CD8-positive, alpha-beta memory T cell (primary cell): Measurements from ENCODE around the gene OXCT2. TPM values are rescaled to one million over a fixed set of nuclear protein-coding genes. Genes with fewer than 3 reads are reported as not detected.
"Not testable (repeated sequence)": the region's sequence is repeated elsewhere in the genome, so short reads cannot be mapped to it uniquely, and the experiment has no call there.

ENCODE experiments used
- CTCF ChIA-PET: fragments of 350-600 bp; sonication (Branson Sonifier 250); formaldehyde crosslinking; loops from one replicate; lab custom pipeline; 2021; ENCODE audit warnings: antibody characterized with exemption; lab: Charles Lee
- POLR2A ChIA-PET: fragments of 350-600 bp; sonication (Branson Sonifier 250); formaldehyde crosslinking; loops from one replicate; lab custom pipeline; 2021; ENCODE audit warnings: antibody characterized with exemption; lab: Charles Lee
- DNase-seq, 5 donors: peaks; one replicate each; pipeline versions ENCODE4 v3.0.0 to v3.0.0-alpha.2; 2020 to 2022; ENCODE audit warnings: mixed read lengths in 1 of 5
- H3K27ac ChIP-seq: one replicate; pipeline ENCODE4 v1.7.0; 2013; ENCODE audit warnings: low read depth, mild to moderate bottlenecking, low read length, moderate library complexity
- H3K27me3 ChIP-seq: 2 replicates; pipeline ENCODE4 v1.7.0; 2013; ENCODE audit warnings: low read length, mild to moderate bottlenecking; ENCODE audit not compliant: insufficient read depth, poor library complexity, severe bottlenecking
- H3K36me3 ChIP-seq: 2 replicates; pipeline ENCODE4 v1.7.0; 2013; ENCODE audit warnings: mild to moderate bottlenecking, low read length, moderate library complexity; ENCODE audit not compliant: insufficient read depth
- H3K4me1 ChIP-seq: 2 replicates; pipeline ENCODE4 v1.7.0; 2013; ENCODE audit warnings: mild to moderate bottlenecking, low read length, moderate library complexity; ENCODE audit not compliant: insufficient read depth
- H3K4me3 ChIP-seq: 2 replicates; pipeline ENCODE4 v1.7.0; 2013; ENCODE audit warnings: mild to moderate bottlenecking, low read length
- H3K9me3 ChIP-seq: 2 replicates; pipeline ENCODE4 v1.7.0; 2013; ENCODE audit warnings: mild to moderate bottlenecking, low read length
- H3K27ac Mint-ChIP-seq, 8 donors: one replicate each; pipeline ENCODE4 v1.8.0; 2020 to 2021; ENCODE audit warnings: mixed read lengths in 8 of 8, mild to moderate bottlenecking in 6 of 8, inconsistent platforms in 3 of 8, moderate library complexity in 3 of 8
- H3K27me3 Mint-ChIP-seq, 2 donors: one replicate each; pipeline ENCODE4 v1.8.0; 2020 to 2021; ENCODE audit warnings: mixed read lengths in 2 of 2, mild to moderate bottlenecking in 1 of 2, moderate library complexity in 1 of 2
- H3K36me3 Mint-ChIP-seq, 3 donors: one replicate each; pipeline ENCODE4 v1.8.0; 2020 to 2021; ENCODE audit warnings: mixed read lengths in 3 of 3, inconsistent platforms in 1 of 3, mild to moderate bottlenecking in 1 of 3
- H3K4me1 Mint-ChIP-seq, 3 donors: one replicate each; pipeline ENCODE4 v1.8.0; 2020 to 2021; ENCODE audit warnings: mixed read lengths in 3 of 3, inconsistent platforms in 1 of 3, mild to moderate bottlenecking in 1 of 3
- H3K4me3 Mint-ChIP-seq, 7 donors: one replicate each; pipeline ENCODE4 v1.8.0; 2020 to 2021; ENCODE audit warnings: mixed read lengths in 7 of 7, mild to moderate bottlenecking in 6 of 7, moderate library complexity in 4 of 7, inconsistent platforms in 2 of 7
- H3K9me3 Mint-ChIP-seq, 5 donors: one replicate each; pipeline ENCODE4 v1.8.0; 2020 to 2022; ENCODE audit warnings: mixed read lengths in 5 of 5, mild to moderate bottlenecking in 3 of 5, moderate library complexity in 2 of 5, inconsistent platforms in 1 of 5
- polyA plus RNA-seq: library from polyadenylated mRNA; unstranded; fragments of 300-500 nt; fragmentation: Illumina TruSeq; gene quantifications from one replicate; pipeline ENCODE4 v1.2.3, GENCODE V29; 2021
- total RNA-seq, 2 experiments: library from RNA; stranded (reverse); gene quantifications; one replicate each; pipeline ENCODE4 v1.2.3, GENCODE V29; 2021

The OXCT2 gene
- total and polyA plus RNA-seq, 3 experiments from 2014 or later, result 2.2 to 2.3 TPM; not detected in 1

DNA sequence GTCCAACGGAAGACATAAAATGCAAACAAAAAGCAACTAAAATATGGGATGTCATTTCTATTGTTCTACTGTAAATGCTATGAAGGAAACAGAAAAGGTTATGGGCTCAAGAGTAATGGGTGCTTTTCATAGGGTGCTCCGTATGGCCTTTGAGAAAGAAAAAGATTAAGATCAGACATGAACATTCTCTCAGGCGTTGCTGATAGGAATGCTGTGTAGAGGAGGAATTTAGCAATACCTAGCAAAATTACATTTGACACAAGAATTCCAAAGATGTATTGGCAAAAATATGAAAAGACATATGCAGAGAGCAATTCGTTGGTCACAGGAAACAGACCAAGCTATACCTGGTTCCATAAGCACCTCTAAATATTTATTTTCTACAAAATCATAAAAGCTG lies 5.7 kb upstream of the OXCT2 start:
- ChIA-PET CTCF (no interaction called here), POLR2A (no interaction called here)
- no peaks in the 10 kb centered on the region for H3K36me3 Mint-ChIP-seq
- no peak overlapping the region for H3K4me3 Mint-ChIP-seq
- Histone ChIP-seq H3K4me1 (no peaks in the 10 kb centered on the region), H3K4me3 (no peak overlapping the region), H3K9me3 (no peaks in the 10 kb centered on the region), H3K27ac (no peak overlapping the region), H3K36me3 (no peaks in the 10 kb centered on the region), H3K27me3 (no peaks in the 10 kb centered on the region)
- H3K27ac Mint-ChIP-seq, result no peak overlapping the region
- no peaks in the 10 kb centered on the region for H3K27me3 Mint-ChIP-seq
- no peaks in the 10 kb centered on the region for H3K4me1 Mint-ChIP-seq
- no peak for DNase-seq
- no peaks in the 10 kb centered on the region for H3K9me3 Mint-ChIP-seq

GRCh38 chr1:39776400-39776713 lies 5.2 kb upstream of the OXCT2 start:
- Mint-ChIP-seq H3K27ac (peak overlapping the region in 1 of 8 donors; percentile 17), H3K4me3 (no peak overlapping the region), H3K9me3 (no peaks in the 10 kb centered on the region), H3K4me1 (no peaks in the 10 kb centered on the region), H3K36me3 (no peaks in the 10 kb centered on the region), H3K27me3 (no peaks in the 10 kb centered on the region)
- ChIA-PET CTCF (no interaction called here), POLR2A (no interaction called here)
- Histone ChIP-seq H3K27ac (no peak overlapping the region), H3K27me3 (no peaks in the 10 kb centered on the region), H3K4me3 (no peak overlapping the region), H3K9me3 (no peaks in the 10 kb centered on the region), H3K4me1 (no peaks in the 10 kb centered on the region), H3K36me3 (no peaks in the 10 kb centered on the region)
- no peak for DNase-seq

- H3K27ac Mint-ChIP-seq, result peak overlapping the region in 1 of 8 donors; percentile 17
- H3K27me3 ChIP-seq, H3K27me3 Mint-ChIP-seq, H3K27ac ChIP-seq, H3K36me3 Mint-ChIP-seq, H3K4me3 ChIP-seq, CTCF ChIA-PET, H3K4me1 ChIP-seq, H3K9me3 ChIP-seq, H3K4me3 Mint-ChIP-seq, H3K36me3 ChIP-seq, DNase-seq, POLR2A ChIA-PET, H3K4me1 Mint-ChIP-seq, H3K9me3 Mint-ChIP-seq: not testable (repeated sequence)
These were observed 4.7 kb upstream of the OXCT2 start for GRCh38 chr1:39775676-39776399.

DNA sequence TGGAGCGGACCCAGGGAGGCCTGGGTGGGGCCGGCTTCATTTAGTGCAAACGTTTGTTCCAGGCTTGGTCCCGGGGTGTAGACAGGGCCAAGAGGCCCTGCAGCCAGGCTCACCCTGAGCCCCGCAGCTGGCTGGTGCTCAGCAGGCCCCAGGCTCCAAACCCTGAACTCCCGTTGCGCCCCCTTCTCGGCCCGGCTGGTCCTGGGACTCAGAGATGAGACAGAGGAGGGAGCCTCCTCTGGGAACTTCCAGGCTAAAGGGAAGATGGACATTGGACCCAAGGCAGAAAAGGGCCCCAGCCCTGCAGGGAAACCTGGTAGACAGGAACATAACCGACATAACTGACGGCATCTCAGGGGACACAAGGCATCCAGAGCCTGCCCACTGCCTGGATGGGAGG lies 4.0 kb upstream of the OXCT2 start:
- H3K9me3 Mint-ChIP-seq, POLR2A ChIA-PET, H3K4me3 ChIP-seq, H3K27me3 ChIP-seq, CTCF ChIA-PET, H3K36me3 ChIP-seq, H3K36me3 Mint-ChIP-seq, DNase-seq, H3K27ac ChIP-seq, H3K9me3 ChIP-seq, H3K4me3 Mint-ChIP-seq, H3K27me3 Mint-ChIP-seq, H3K4me1 Mint-ChIP-seq, H3K4me1 ChIP-seq, H3K27ac Mint-ChIP-seq: not testable (repeated sequence)

- POLR2A ChIA-PET, H3K9me3 ChIP-seq, H3K4me3 Mint-ChIP-seq, H3K27me3 Mint-ChIP-seq, H3K27me3 ChIP-seq, DNase-seq, CTCF ChIA-PET, H3K4me1 ChIP-seq, H3K4me3 ChIP-seq, H3K27ac ChIP-seq, H3K4me1 Mint-ChIP-seq, H3K9me3 Mint-ChIP-seq, H3K36me3 ChIP-seq, H3K27ac Mint-ChIP-seq, H3K36me3 Mint-ChIP-seq: not testable (repeated sequence)
These were observed 2.3 kb upstream of the OXCT2 start for GRCh38 chr1:39773369-39773979.

DNA sequence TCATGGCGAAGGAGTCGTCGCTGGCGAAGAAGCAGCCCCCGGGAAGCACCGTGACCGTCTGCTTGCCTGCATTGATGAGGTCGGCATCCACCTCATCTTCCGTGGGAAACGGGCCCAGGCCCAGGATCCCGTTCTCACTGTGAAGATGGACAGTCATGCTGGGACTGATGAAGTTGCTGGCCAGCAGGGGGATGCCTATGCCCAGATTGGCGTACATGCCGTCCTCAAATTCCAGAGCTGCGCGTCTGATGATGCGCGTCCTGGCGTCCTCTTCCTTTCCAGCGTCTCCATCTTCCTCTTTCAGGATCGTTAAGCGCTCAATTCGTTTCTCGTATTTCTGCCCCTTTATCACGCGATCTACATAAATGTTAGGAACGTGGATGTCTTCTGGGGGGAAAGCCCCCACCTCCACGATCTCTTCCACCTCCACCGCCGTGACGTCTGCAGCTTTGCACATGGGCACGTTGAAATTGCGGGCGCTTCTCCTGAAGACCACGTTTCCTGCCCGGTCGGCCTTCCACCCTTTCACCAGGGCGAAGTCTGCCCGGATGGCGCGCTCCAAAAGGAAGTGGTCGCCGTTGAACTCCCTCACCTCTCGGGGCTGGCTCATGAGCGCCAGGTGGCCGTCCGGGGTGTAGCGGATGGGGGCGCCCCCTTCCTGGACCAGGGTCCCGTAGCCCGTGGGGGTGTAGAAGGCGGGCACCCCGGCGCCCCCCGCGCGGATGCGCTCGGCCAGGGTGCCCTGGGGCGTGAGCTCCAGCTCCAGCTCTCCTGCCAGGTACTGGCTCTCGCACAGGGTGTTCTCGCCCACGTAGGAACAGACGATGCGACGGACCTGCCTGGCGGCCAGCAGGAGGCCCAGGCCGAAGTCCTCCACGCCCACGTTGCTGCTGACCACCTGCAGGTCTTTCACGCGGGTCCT lies 787 bp downstream of the OXCT2 start:
- H3K27ac ChIP-seq, H3K4me1 Mint-ChIP-seq, H3K4me1 ChIP-seq, H3K36me3 Mint-ChIP-seq, H3K4me3 ChIP-seq, H3K9me3 Mint-ChIP-seq, CTCF ChIA-PET, H3K9me3 ChIP-seq, H3K27me3 ChIP-seq, POLR2A ChIA-PET, H3K36me3 ChIP-seq, H3K27ac Mint-ChIP-seq, H3K27me3 Mint-ChIP-seq: not testable (repeated sequence)
- H3K4me3 Mint-ChIP-seq, result peak overlapping the region in 3 of 7 donors; percentile 23 to 71 (median 41)
- DNase-seq, result peak in 1 of 5 donors; percentile 7

DNA sequence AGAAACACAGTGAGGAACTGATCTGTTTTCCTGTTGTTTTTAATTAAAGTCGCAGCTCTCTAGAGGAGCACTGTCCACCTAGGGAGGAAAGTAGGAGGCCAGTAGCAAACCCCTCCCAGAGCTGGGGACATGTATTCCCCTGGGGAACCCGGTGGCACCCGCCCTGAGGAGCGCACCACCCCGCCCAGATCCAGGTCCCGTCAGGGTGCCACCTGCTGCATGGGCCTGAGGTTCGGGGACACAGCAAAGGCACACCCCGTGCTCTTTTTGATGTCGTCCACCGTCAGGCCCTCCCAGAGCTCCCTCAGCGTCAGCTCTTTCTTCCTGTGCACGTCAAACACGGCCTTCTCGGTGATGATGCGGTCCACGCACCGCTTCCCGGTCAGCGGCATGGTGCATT lies 1.6 kb downstream of the OXCT2 start:
- CTCF ChIA-PET, result interaction anchor here (1.2 kb wide), 1 partner anchor 111 kb away, joined by 3 read pairs; no protein-coding TSS in a partner anchor
- H3K4me1 ChIP-seq, H3K4me3 Mint-ChIP-seq, H3K9me3 ChIP-seq, POLR2A ChIA-PET, H3K27me3 ChIP-seq, H3K27ac ChIP-seq, H3K27ac Mint-ChIP-seq, H3K9me3 Mint-ChIP-seq, H3K36me3 ChIP-seq, DNase-seq, H3K27me3 Mint-ChIP-seq, H3K4me1 Mint-ChIP-seq, H3K36me3 Mint-ChIP-seq, H3K4me3 ChIP-seq: not testable (repeated sequence)

DNA sequence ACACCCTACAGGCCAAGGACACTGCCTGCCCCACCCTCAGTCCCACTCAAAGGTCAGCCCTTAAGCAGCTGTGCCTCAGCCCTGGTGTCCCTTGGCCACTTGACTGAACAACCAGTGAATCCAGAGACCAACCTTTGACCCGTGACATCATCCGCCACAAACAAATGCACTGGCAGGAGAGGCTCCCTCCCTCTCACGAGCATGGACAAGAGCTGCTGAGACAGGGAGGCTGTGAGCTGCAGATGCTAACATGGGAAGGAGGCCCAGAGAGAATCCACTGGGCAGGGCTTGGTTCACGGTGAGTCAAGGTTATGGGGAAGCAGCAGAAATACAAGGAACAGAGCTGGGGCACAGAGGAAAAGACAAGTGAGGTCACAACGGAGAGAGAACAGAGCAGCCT lies 4.7 kb downstream of the OXCT2 start:
- CTCF ChIA-PET, H3K27ac ChIP-seq, DNase-seq, H3K4me3 ChIP-seq, H3K27ac Mint-ChIP-seq, H3K27me3 ChIP-seq, H3K36me3 ChIP-seq, POLR2A ChIA-PET, H3K4me3 Mint-ChIP-seq, H3K9me3 ChIP-seq, H3K27me3 Mint-ChIP-seq, H3K4me1 ChIP-seq, H3K4me1 Mint-ChIP-seq, H3K9me3 Mint-ChIP-seq: not testable (repeated sequence)
- H3K36me3 Mint-ChIP-seq, result peaks cover 0 to 11% (median 0%) of the 10 kb centered on the region in 3 donors
